ENCODE measurements around the gene PPP1R37. TPM values are rescaled to one million over a fixed set of nuclear protein-coding genes. Genes with fewer than 3 reads are reported as not detected.
"Not testable (repeated sequence)": the region's sequence is repeated elsewhere in the genome, so short reads cannot be mapped to it uniquely, and the experiment has no call there.

The PPP1R37 gene
- total RNA-seq, 2 experiments from 2014 or later, result 12.7 to 13.1 TPM

GRCh38 chr19:45106363-45106762 lies 13.4 kb downstream of the PPP1R37 start:
- H3K9me3 Mint-ChIP-seq; H3K36me3 Mint-ChIP-seq; H3K4me3 Mint-ChIP-seq; intact Hi-C loops (cut with micrococcal nuclease); DNase-seq; H3K27me3 Mint-ChIP-seq; H3K27ac Mint-ChIP-seq; POLR2A ChIA-PET: not testable (repeated sequence)
- peaks cover 40% of the 10 kb centered on the region for H3K4me1 Mint-ChIP-seq (ENCODE audit: low read depth)
- CTCF ChIA-PET, result interaction anchor here (2.2 kb wide), 1 partner anchor 19 kb away, joined by 5 read pairs; no protein-coding TSS in a partner anchor

GRCh38 chr19:45107621-45108150 lies 14.7 kb downstream of the PPP1R37 start:
- ChIA-PET CTCF (interaction anchor here (2.2 kb wide), 1 partner anchor 18 kb away, joined by 5 read pairs; no protein-coding TSS in a partner anchor), POLR2A (no interaction called here)
- H3K36me3 Mint-ChIP-seq, result no peaks in the 10 kb centered on the region
- intact Hi-C loops (cut with micrococcal nuclease), result no loop called here
- H3K27me3 Mint-ChIP-seq, result no peaks in the 10 kb centered on the region
- no peak overlapping the region for H3K27ac Mint-ChIP-seq
- no peaks in the 10 kb centered on the region for H3K9me3 Mint-ChIP-seq
- DNase-seq, result no peak
- H3K4me3 Mint-ChIP-seq, result no peak overlapping the region
- peaks cover 33% of the 10 kb centered on the region for H3K4me1 Mint-ChIP-seq (ENCODE audit: low read depth)

GRCh38 chr19:45110851-45111266 lies 17.9 kb downstream of the PPP1R37 start:
- DNase-seq, result peak; percentile 30
- intact Hi-C loops (cut with micrococcal nuclease), result no loop called here
- no peak overlapping the region for H3K4me3 Mint-ChIP-seq

GRCh38 chr19:45112111-45112827 lies 19.3 kb downstream of the PPP1R37 start:
- no peak overlapping the region for H3K27ac Mint-ChIP-seq
- ChIA-PET POLR2A (no interaction called here), CTCF (interaction anchor here (1.0 to 1.3 kb wide), 2 partner anchors 10 to 16 kb away, joined by 3 to 4 read pairs; no protein-coding TSS in a partner anchor)
- peaks cover 34% of the 10 kb centered on the region for H3K4me1 Mint-ChIP-seq (ENCODE audit: low read depth)
- no peak overlapping the region for H3K4me3 Mint-ChIP-seq
- no peaks in the 10 kb centered on the region for H3K9me3 Mint-ChIP-seq
- H3K27me3 Mint-ChIP-seq, result no peaks in the 10 kb centered on the region
- no peak for DNase-seq
- intact Hi-C loops (cut with micrococcal nuclease), result no loop called here
- H3K36me3 Mint-ChIP-seq, result no peaks in the 10 kb centered on the region

More at GRCh38 chr19:45110851-45111266, 17.9 kb downstream of the PPP1R37 start:
- CTCF ChIA-PET, result interaction anchor here (0.9 to 1.3 kb wide), 2 partner anchors 8 to 18 kb away, joined by 3 to 4 read pairs; partner anchors contain the start of gene PPP1R37
- POLR2A ChIA-PET, result no interaction called here
- H3K27ac Mint-ChIP-seq, result no peak overlapping the region
- peaks cover 20% of the 10 kb centered on the region for H3K4me1 Mint-ChIP-seq (ENCODE audit: low read depth)
- H3K9me3 Mint-ChIP-seq, result no peaks in the 10 kb centered on the region
- no peaks in the 10 kb centered on the region for H3K27me3 Mint-ChIP-seq
- H3K36me3 Mint-ChIP-seq, result no peaks in the 10 kb centered on the region

- intact Hi-C loops (cut with micrococcal nuclease), result no loop called here
- ChIA-PET CTCF (interaction anchor here (1.0 kb wide), 1 partner anchor 54 kb away, joined by 3 read pairs; no protein-coding TSS in a partner anchor), POLR2A (no interaction called here)
- H3K36me3 Mint-ChIP-seq, result no peaks in the 10 kb centered on the region
- no peaks in the 10 kb centered on the region for H3K9me3 Mint-ChIP-seq
- H3K4me3 Mint-ChIP-seq, result no peak overlapping the region
- DNase-seq, result no peak
- no peaks in the 10 kb centered on the region for H3K27me3 Mint-ChIP-seq
- H3K4me1 Mint-ChIP-seq (ENCODE audit: low read depth), result peaks cover 45% of the 10 kb centered on the region
- no peak overlapping the region for H3K27ac Mint-ChIP-seq
Measured at GRCh38 chr19:45113628-45114027, 20.6 kb downstream of the PPP1R37 start.

GRCh38 chr19:45114116-45114515 lies 21.1 kb downstream of the PPP1R37 start:
- no peaks in the 10 kb centered on the region for H3K27me3 Mint-ChIP-seq
- CTCF ChIA-PET, result no interaction called here
- H3K4me1 Mint-ChIP-seq (ENCODE audit: low read depth), result peaks cover 48% of the 10 kb centered on the region
- POLR2A ChIA-PET, result no interaction called here
- no peak for DNase-seq
- H3K36me3 Mint-ChIP-seq, result no peaks in the 10 kb centered on the region
- H3K9me3 Mint-ChIP-seq, result no peaks in the 10 kb centered on the region
- H3K27ac Mint-ChIP-seq, result no peak overlapping the region
- intact Hi-C loops (cut with micrococcal nuclease), result no loop called here
- H3K4me3 Mint-ChIP-seq, result no peak overlapping the region

GRCh38 chr19:45115809-45116615 lies 23.0 kb downstream of the PPP1R37 start:
- Mint-ChIP-seq H3K4me1 (ENCODE audit: low read depth) (peaks cover 45% of the 10 kb centered on the region), H3K36me3 (no peaks in the 10 kb centered on the region), H3K4me3 (no peak overlapping the region), H3K9me3 (no peaks in the 10 kb centered on the region), H3K27ac (no peak overlapping the region), H3K27me3 (no peaks in the 10 kb centered on the region)
- intact Hi-C loops (cut with micrococcal nuclease), result no loop called here
- POLR2A ChIA-PET, result no interaction called here
- DNase-seq, result no peak
- CTCF ChIA-PET, result no interaction called here

GRCh38 chr19:45117167-45117594 lies 24.2 kb downstream of the PPP1R37 start:
- peak overlapping the region; percentile 47 for H3K27ac Mint-ChIP-seq
- ChIA-PET CTCF (interaction anchor here (0.8 to 2.0 kb wide), 2 partner anchors 10 to 14 kb away, joined by 3 to 5 read pairs; no protein-coding TSS in a partner anchor), POLR2A (interaction anchor here (0.7 kb wide), 1 partner anchor 25 kb away, joined by 3 read pairs; no protein-coding TSS in a partner anchor)
- H3K27me3 Mint-ChIP-seq, result no peaks in the 10 kb centered on the region
- peak; percentile 85 for DNase-seq
- no peak overlapping the region for H3K4me3 Mint-ChIP-seq
- peaks cover 54% of the 10 kb centered on the region for H3K4me1 Mint-ChIP-seq (ENCODE audit: low read depth)
- no peaks in the 10 kb centered on the region for H3K36me3 Mint-ChIP-seq
- intact Hi-C loops (cut with micrococcal nuclease), result no loop called here
- no peaks in the 10 kb centered on the region for H3K9me3 Mint-ChIP-seq

- no peaks in the 10 kb centered on the region for H3K9me3 Mint-ChIP-seq
- H3K27ac Mint-ChIP-seq, result peak overlapping the region; percentile 47
- ChIA-PET POLR2A (interaction anchor here (0.7 kb wide), 1 partner anchor 25 kb away, joined by 3 read pairs; no protein-coding TSS in a partner anchor), CTCF (interaction anchor here (0.8 to 2.0 kb wide), 4 partner anchors 9 to 131 kb away, joined by 3 to 5 read pairs (median 4); no protein-coding TSS in a partner anchor)
- DNase-seq, result no peak
- peaks cover 54% of the 10 kb centered on the region for H3K4me1 Mint-ChIP-seq (ENCODE audit: low read depth)
- H3K36me3 Mint-ChIP-seq, result no peaks in the 10 kb centered on the region
- H3K4me3 Mint-ChIP-seq, result no peak overlapping the region
- intact Hi-C loops (cut with micrococcal nuclease), result no loop called here
- H3K27me3 Mint-ChIP-seq, result no peaks in the 10 kb centered on the region
Measured at GRCh38 chr19:45117671-45118070, 24.7 kb downstream of the PPP1R37 start.

- Mint-ChIP-seq H3K36me3 (no peaks in the 10 kb centered on the region), H3K4me3 (no peak overlapping the region), H3K4me1 (ENCODE audit: low read depth) (peaks cover 54% of the 10 kb centered on the region), H3K27me3 (no peaks in the 10 kb centered on the region), H3K9me3 (no peaks in the 10 kb centered on the region), H3K27ac (no peak overlapping the region)
- DNase-seq, result no peak
- POLR2A ChIA-PET, result interaction anchor here (0.6 kb wide), 1 partner anchor 391 kb away, joined by 3 read pairs; no protein-coding TSS in a partner anchor
- CTCF ChIA-PET, result interaction anchor here (0.8 to 2.0 kb wide), 5 partner anchors 9 to 221 kb away, joined by 3 to 5 read pairs (median 4); no protein-coding TSS in a partner anchor
- intact Hi-C loops (cut with micrococcal nuclease), result no loop called here
Measured at GRCh38 chr19:45118106-45118505, 25.1 kb downstream of the PPP1R37 start.

GRCh38 chr19:45118591-45119355 lies 25.8 kb downstream of the PPP1R37 start:
- intact Hi-C loops (cut with micrococcal nuclease); H3K27ac Mint-ChIP-seq; H3K36me3 Mint-ChIP-seq; H3K27me3 Mint-ChIP-seq; DNase-seq; H3K9me3 Mint-ChIP-seq; H3K4me3 Mint-ChIP-seq: not testable (repeated sequence)
- POLR2A ChIA-PET, result interaction anchor here (0.6 kb wide), 1 partner anchor 391 kb away, joined by 3 read pairs; no protein-coding TSS in a partner anchor
- peaks cover 54% of the 10 kb centered on the region for H3K4me1 Mint-ChIP-seq (ENCODE audit: low read depth)
- CTCF ChIA-PET, result interaction anchor here (1.1 to 2.0 kb wide), 4 partner anchors 8 to 220 kb away, joined by 3 to 5 read pairs (median 4); no protein-coding TSS in a partner anchor
